GM15510 (cell line): ENCODE results near the gene ZCCHC24.

Source experiments
- POLR2A ChIP-seq: IDR thresholded peaks from 3 replicates; pipeline ENCODE4 v1.6.1; 2011; ENCODE audit warnings: borderline replicate concordance; ENCODE audit not compliant: insufficient read length; ENCODE audit errors: extremely low read depth

ZCCHC24 gene

DNA sequence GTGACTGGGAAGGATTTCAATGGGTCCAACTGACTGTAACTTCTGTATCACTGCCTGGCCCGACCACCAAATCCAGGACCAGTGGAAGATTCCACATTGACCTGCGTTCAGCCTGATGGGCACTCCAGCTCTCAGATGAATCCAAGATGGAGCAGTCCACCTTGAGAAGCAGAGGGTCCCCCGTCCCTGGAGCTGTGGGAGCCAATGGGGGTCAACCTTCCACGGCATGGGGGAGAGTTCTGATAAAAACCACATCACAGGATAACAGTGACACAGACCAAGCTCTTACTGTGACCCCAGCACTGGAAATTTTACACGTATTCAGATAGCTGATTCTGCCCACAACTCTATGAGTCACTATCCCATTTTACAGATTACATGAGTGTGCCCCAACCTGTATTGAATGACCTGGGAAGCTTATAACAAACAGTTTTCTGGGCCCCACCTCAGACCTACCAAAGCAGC, 11.2 kb downstream of the ZCCHC24 start:
- TF ChIP-seq POLR2A = no peak

DNA sequence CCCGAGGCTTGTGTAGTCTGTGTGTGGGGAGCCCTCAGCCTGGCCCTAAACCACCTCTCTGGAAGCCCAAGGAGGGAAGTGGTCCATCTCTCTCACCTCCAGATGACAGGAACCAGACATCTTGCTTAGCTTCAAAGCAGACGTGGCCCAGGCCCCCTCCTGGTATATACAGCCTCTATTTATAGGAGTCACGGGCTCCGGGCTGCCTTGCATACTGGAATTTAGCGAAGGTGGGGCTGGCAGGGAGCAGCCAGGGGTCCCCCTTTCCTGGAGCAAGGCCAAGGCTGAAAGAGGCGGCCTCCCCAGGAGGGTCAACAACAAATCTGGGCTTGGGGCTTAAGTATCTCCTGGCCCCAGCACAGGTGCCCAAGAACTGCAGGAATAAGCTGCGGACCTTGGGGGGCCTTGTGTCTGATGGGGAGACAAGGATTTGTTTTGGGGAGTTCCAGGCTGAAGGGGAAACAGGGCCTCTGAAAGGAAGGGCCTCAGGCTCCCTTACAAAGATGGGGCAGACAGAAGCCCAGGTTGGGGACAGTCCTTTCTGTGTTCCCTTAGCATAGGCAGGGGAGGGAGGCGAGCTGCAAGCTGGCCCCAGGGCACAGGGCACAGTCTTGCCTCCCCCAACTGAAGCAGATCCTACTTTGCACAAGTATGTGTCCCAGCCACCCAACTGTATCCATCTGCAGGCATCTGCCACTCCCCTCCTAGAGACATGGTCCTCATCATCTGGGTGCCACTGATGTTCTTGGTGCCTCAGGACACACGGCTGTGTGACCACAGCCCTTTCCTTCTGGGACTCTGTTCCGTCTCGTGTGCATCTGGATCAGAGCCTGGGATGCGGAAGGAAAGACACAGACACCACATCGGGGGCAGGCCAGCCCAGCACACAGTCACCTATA, 11.9 kb downstream of the ZCCHC24 start:
- no peak for TF ChIP-seq POLR2A

DNA sequence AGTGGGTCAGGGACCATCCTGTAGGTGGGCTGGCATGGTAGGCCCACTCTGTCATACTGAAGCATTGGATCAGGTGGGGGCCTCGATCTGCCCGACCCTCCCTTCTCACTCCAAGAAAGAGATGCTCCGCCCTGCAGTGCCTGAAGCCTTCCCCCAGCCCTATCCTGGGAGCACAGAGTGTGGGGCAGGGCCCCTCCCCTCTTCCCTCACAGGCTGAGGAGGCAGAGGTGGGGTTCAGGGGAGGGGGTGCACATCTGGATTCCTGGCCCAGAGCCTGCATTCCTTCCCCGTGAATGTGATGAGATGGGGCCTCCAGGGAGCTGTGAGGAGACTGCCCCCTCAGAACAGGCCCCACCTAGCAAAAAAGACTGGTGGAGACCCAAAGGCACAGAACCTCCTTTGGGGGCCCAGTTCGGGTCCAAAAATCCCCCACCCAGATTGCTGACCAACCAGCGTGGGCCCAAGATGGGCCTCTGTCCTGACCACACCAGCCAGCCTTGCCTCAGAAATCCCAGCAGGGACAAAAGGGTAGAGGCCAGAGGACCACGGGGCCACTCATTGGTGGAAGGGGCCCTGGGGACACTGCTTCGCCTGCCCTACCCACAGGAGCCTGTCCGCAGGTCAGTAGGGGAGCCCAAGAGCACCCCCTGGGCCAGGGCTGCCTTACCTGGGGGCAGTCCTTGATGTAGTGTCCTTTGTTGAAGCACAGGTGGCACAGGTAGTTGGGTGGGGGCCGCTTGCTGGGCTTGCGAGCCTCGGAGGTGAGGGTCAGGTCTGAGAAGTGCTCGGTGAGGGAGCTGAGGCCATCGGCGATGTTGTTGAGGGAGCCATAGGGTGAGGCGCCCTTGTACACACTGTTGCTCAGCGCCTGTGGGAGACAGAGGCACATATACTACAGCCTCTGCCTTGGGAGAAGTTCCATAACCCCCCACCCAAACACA, 13.3 kb downstream of the ZCCHC24 start:
- no peak for TF ChIP-seq POLR2A

DNA sequence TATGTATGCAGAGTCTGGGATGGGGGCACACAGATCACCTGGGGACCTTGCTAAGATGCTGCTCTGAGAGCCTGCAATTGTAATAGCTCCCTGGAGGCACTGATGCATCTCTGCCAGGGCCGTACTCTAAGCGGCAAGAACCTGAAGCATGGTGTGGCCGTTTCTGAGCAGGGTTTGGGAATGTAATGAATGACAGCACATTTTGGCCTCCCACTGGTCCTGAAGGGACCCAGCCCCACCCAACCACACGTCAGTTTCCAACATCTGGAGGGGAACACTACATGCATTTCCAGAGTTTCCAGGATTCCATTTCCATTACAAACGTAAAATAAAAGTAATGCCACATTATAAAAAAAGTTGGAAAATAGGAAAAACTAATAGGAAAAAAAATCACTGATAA, 14.0 kb downstream of the ZCCHC24 start:
- no peak for TF ChIP-seq POLR2A

DNA sequence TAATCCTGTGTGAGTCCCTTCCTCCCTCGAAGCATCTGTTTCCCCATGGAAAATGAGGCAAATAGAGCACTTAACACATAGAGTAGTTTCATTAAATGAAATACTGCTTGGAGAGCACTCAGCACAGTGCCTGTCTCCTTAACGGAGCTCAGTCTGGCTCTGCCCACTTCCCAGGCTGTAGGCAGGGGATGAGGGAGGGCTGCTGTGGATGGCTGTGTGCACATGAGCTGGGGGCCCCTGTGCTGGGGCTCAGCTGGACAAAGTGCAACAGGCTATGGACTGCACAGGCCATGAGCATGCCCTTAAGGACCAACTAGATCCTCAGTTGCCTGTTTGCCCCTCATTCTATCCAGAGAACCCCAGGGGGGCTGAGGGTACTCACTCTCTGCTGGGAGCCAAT, 14.5 kb downstream of the ZCCHC24 start:
- TF ChIP-seq POLR2A = no peak

DNA sequence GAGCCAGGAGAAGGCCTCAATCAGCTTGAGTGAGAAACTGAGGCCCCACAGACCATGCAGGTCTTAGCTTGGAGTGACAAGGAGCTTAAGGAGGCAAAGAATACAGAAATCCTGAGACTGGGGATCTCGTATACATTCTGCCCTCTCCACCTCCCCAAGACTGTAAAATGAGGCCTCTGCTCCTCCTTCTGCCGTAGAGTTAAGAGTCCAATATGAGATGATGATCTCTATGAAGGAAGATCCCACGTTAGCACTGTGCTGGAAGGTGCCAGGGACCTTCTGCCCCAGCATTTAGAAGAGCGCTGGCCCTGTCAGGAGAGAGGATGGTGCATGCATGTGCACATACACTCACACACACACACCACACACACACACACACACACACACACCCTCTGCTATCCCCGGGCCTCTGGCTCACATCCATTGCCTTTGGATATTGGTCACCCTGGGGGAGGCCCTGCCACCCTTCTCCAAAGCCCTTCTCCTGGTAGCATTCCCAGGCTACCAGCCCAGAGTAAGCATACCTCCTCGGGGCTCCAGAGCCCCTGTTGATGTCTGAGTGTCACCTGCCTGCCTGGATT, 15.0 kb downstream of the ZCCHC24 start:
- no peak for TF ChIP-seq POLR2A

DNA sequence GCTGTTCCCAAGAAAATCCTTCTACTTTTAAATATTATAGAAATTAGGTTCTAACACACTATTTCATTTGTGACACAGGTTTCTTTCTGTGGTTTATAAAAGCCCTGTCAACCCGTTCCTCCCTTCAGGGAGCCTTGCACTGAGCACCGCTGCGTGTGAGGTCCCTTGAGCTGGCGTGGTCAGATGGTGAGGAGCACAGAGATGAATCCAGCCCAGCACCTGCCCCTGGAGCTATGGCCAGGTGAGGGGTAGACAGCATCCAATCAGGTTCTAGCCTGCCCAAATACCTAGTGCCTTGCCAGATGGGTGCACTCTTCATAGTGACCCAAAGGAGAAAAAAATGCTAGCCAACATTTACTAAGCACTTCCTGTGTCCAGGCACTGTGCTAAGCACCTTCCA, 15.7 kb downstream of the ZCCHC24 start:
- no peak for TF ChIP-seq POLR2A

DNA sequence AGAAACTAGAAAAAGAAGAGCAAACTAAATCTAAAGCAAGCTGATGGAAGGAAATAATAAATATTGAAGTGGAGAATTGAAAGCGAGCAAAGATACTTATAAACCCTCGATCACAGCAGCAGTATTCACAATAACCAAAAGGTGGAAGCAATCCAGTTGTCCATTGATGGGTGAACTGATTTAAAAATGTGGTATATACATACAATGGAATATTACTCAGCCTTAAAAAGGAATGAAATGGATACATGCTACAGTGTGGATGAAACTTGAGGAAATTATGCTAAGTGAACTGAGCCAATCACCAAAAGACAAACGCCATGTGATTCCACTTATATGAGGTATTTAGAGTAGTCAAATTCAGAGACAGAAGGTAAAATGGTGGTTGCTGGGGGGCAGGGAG, 17.5 kb downstream of the ZCCHC24 start:
- TF ChIP-seq POLR2A = no peak

DNA sequence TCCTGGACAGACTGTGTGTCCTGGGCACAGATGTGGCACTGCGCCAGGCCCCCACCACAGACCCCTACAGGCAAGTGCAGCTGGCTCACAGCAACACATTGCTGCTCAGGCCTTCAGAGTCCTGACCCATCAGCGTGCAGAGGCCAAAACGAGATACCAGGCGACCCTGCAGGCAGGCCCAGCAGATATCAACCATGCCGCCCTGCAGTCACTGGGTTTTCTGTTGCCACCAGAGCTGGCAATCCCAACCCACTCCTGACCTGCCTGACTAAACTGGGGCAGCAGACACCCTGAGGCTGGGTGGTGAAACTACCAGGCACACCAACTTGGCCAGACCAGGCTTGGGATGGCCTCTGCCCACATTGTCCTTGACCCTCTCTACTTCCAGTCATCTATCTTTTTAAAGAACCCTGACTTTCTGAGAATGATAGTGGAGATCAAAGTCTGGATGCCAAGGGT, 20.3 kb downstream of the ZCCHC24 start:
- no peak for TF ChIP-seq POLR2A

DNA sequence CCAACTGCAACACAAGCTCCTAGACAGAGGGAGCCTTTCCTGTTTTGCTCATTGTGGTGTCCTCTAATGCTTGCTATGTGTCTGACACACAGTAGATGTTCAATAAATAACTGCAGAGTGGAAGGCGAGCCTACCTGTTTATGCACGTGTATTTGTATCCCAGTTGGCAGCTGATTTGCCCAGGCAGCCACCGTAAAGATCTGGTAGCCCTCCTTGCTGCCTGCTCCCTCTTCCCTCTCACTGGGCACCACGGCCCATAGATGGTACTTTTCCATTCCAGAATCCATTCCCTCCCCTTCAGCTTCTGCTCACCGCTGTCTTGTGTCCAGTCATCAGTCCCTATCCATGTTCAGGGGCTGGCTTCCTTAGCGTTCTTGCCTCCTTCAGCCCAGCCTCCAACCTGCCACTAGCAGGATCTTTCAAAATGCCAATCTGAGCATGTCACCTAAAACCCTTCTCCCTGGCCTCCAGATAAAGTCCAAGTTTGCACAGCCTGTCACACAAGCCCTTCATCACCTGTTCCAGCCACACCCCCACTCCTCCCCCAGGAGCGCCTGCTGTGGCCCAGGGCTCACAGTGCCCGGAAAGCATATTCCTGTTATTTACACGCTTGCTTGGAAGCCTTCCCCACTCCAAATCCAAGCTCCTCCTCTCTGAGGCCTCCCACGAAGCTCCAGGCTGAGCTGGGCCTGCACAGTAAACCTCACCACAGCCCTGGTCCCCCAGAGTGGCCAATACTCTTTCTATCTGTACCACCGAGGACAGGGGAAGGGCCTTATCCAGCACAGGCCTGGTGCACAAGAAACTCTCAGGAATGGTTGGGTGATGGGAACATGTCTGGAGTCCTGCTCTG, 21.0 kb downstream of the ZCCHC24 start:
- no peak for TF ChIP-seq POLR2A

DNA sequence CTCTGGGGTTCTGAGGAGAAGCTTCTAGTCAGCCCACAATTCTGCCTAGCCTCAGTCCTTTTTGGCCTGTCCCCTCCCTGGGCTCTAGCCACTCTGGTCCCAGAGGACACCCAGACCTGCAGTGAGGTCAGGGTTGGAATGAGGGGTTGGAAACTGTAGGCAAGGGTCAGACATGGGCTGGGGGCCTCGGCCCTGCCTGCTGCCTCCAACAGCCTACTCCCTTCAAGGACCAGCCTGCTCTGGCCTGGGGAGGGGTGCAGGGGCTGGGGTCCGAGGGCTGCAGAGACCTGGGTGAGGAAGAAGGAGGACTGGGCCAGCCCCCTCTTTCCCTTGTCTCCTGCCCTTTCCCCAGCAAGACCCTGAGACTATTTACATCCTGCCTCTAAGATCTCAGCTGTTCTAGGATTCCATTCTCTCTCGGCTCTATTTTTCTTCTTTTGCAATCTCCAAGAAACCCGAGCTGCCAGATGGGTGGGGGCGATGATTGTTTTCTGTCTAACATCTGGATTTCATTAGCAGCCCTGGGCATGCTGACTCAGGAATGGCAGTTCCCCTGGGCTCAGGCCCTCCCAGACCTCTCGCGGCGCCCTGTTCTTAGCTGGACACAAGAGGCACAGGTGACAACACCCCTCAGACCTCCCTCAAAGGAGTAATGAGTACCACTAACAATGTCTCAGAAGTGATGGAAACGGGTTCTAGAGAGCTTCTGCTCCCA, 23.1 kb downstream of the ZCCHC24 start:
- TF ChIP-seq POLR2A = no peak

DNA sequence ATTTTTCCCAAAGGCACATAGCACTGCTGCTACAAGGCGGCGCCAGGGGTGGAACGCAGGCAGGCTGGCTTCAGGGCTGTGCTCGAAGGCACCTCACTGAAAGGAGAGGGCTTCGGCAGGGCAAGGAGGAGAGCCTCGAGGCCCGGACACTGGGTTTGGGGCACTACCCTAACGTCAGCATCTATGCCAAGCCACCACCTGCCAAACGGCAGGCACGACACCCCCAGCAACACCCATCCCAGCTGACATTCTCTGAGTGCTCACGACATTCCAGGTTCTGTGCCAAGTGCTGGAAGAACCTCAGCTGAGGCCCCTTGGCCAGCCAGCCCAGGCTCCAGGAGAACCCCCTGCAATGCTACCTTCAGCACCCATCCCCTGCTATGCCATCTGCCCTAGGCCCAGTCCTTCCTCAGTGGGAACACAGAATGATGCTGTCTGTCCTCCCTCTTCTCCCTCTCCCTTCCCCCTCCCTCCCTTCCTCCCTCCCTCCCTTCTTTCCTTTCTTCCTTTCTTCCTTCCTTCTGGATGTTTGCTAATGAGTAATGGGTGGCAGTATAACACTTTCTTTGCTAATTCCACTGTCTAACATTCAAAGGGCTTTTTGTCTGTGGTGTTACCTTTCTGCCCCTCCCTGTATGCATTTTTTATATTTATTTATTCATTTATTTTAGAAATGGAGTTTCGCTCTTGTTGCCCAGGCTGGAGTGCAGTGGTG, 24.3 kb downstream of the ZCCHC24 start:
- no peak for TF ChIP-seq POLR2A
